ENCODE results near the gene TRIM77. TPM values are rescaled to one million over a fixed set of nuclear protein-coding genes. Genes with fewer than 3 reads are reported as not detected.
"Not testable (repeated sequence)": the region's sequence is repeated elsewhere in the genome, so short reads cannot be mapped to it uniquely, and the experiment has no call there.

The TRIM77 gene, protein sequence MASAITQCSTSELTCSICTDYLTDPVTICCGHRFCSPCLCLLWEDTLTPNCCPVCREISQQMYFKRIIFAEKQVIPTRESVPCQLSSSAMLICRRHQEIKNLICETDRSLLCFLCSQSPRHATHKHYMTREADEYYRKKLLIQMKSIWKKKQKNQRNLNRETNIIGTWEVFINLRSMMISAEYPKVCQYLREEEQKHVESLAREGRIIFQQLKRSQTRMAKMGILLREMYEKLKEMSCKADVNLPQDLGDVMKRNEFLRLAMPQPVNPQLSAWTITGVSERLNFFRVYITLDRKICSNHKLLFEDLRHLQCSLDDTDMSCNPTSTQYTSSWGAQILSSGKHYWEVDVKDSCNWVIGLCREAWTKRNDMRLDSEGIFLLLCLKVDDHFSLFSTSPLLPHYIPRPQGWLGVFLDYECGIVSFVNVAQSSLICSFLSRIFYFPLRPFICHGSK
- not detected for polyA plus RNA-seq (2013, experiment 1 of 4)
- polyA plus RNA-seq (2013, experiment 2 of 4) = not detected
- polyA plus RNA-seq (2013, experiment 3 of 4) = not detected
- polyA plus RNA-seq (2013, experiment 4 of 4) = not detected

GRCh38 chr11:89709999-89710398, at the start of gene TRIM77:
Gene TRIM77 (plus strand): TSS chr11:89710299. CDS start chr11:89710299, 0 bp downstream.
- not testable (repeated sequence) for H3K4me3 ChIP-seq (ENCODE audit: insufficient read depth, low read depth, low read length); H3K9me3 ChIP-seq (ENCODE audit: control insufficient read depth, low read length); H3K27ac ChIP-seq (ENCODE audit: insufficient read depth, low read depth, low read length, poor library complexity, severe bottlenecking); H3K27me3 ChIP-seq (ENCODE audit: control insufficient read depth, insufficient read depth, low read length, poor library complexity, severe bottlenecking); H3K36me3 ChIP-seq (ENCODE audit: control insufficient read depth, insufficient read depth, low read length); H3K4me1 ChIP-seq (ENCODE audit: control insufficient read depth, insufficient read depth, low read length)
- WGBS, 2 experiments = 85 to 92% methylated on average over 2 of the region's 2 CpGs

DNA sequence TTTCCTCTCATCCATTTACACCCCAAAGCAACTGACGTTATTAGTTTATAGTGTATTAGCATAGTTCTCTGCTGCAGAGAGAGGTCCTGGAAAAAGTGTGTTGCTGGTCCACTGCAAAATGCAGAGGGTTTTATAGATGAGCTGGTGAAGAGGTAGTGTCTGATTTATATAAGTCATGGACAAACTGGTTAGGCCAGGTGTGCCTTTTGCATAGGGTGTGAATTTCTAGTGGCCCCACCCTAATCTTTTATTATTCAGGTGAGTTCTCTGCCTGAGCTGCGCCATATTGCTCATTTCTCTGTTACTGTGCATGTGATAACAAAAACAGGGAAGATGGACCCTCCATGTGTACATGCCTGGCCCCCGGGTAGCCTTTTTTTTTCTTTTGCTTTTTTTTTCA, 43.1 kb upstream of the TRIM77 start:
- Histone ChIP-seq H3K36me3 (ENCODE audit: control insufficient read depth, insufficient read depth, low read length) (no peaks in the 10 kb centered on the region), H3K4me1 (ENCODE audit: control insufficient read depth, insufficient read depth, low read length) (no peaks in the 10 kb centered on the region), H3K27ac (ENCODE audit: insufficient read depth, low read depth, low read length, poor library complexity, severe bottlenecking) (no peak overlapping the region), H3K9me3 (ENCODE audit: control insufficient read depth, low read length) (no peaks in the 10 kb centered on the region), H3K4me3 (ENCODE audit: insufficient read depth, low read depth, low read length) (no peak overlapping the region), H3K27me3 (ENCODE audit: control insufficient read depth, insufficient read depth, low read length, poor library complexity, severe bottlenecking) (no peaks in the 10 kb centered on the region)
- WGBS, 2 experiments = 90% methylated on average over 2 of the region's 3 CpGs

GRCh38 chr11:89668158-89668557, 41.9 kb upstream of the TRIM77 start:
- H3K27ac ChIP-seq (ENCODE audit: insufficient read depth, low read depth, low read length, poor library complexity, severe bottlenecking); H3K27me3 ChIP-seq (ENCODE audit: control insufficient read depth, insufficient read depth, low read length, poor library complexity, severe bottlenecking); H3K4me1 ChIP-seq (ENCODE audit: control insufficient read depth, insufficient read depth, low read length); H3K9me3 ChIP-seq (ENCODE audit: control insufficient read depth, low read length); H3K36me3 ChIP-seq (ENCODE audit: control insufficient read depth, insufficient read depth, low read length); H3K4me3 ChIP-seq (ENCODE audit: insufficient read depth, low read depth, low read length): not testable (repeated sequence)
- 92 to 93% methylated on average over 6 of the region's 6 CpGs for WGBS, 2 experiments

DNA sequence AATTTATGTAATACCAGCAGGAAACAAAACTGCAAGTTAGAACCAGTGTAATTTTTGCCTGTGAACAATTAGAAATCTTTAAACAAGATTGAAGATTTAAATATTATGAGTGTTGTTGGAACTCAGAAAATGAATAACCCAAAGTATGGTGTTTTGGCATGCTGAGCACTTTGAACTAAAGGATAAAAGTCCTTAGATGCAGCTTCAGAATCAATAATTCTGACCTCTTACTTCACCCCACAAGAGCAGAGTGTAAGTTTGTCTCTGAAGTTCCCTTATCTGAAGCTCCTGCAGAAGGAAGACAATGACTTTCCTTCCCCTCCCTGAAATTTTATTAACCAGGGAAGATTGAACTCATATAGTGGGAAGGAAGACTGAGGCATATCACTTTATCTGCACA, 40.5 kb upstream of the TRIM77 start:
- not testable (repeated sequence) for H3K27me3 ChIP-seq (ENCODE audit: control insufficient read depth, insufficient read depth, low read length, poor library complexity, severe bottlenecking); H3K27ac ChIP-seq (ENCODE audit: insufficient read depth, low read depth, low read length, poor library complexity, severe bottlenecking); H3K4me3 ChIP-seq (ENCODE audit: insufficient read depth, low read depth, low read length); H3K36me3 ChIP-seq (ENCODE audit: control insufficient read depth, insufficient read depth, low read length); H3K9me3 ChIP-seq (ENCODE audit: control insufficient read depth, low read length); H3K4me1 ChIP-seq (ENCODE audit: control insufficient read depth, insufficient read depth, low read length)

GRCh38 chr11:89669993-89670669, 40.0 kb upstream of the TRIM77 start:
- not testable (repeated sequence) for H3K4me1 ChIP-seq (ENCODE audit: control insufficient read depth, insufficient read depth, low read length); H3K36me3 ChIP-seq (ENCODE audit: control insufficient read depth, insufficient read depth, low read length); H3K27ac ChIP-seq (ENCODE audit: insufficient read depth, low read depth, low read length, poor library complexity, severe bottlenecking); H3K27me3 ChIP-seq (ENCODE audit: control insufficient read depth, insufficient read depth, low read length, poor library complexity, severe bottlenecking); H3K4me3 ChIP-seq (ENCODE audit: insufficient read depth, low read depth, low read length); H3K9me3 ChIP-seq (ENCODE audit: control insufficient read depth, low read length)
- whole genome bisulfite sequencing, 2 experiments = 100% methylated on average over 3 of the region's 4 CpGs; no CpG with 5 or more reads in 1 of the 2 experiments

DNA sequence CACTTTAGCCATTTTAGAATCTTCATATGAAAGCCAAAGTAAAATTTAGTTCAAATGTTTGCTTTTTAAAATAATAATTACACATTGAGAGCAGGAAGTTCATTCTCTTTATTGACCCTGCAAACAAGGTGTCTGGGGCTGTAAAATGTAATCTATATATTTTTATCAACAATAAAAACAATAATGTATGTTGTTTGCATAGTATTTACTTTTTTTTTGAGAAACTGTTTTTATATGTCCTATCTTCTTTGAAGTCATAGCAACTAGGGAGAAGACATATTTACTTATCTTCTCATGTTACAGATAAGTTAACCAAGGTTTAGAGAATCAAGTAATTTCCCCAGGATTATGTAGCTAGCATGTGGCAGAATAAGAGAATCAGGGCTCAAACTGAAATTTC, 37.6 kb upstream of the TRIM77 start:
- not testable (repeated sequence) for H3K36me3 ChIP-seq (ENCODE audit: control insufficient read depth, insufficient read depth, low read length); H3K27me3 ChIP-seq (ENCODE audit: control insufficient read depth, insufficient read depth, low read length, poor library complexity, severe bottlenecking); H3K9me3 ChIP-seq (ENCODE audit: control insufficient read depth, low read length); H3K4me3 ChIP-seq (ENCODE audit: insufficient read depth, low read depth, low read length); H3K4me1 ChIP-seq (ENCODE audit: control insufficient read depth, insufficient read depth, low read length); H3K27ac ChIP-seq (ENCODE audit: insufficient read depth, low read depth, low read length, poor library complexity, severe bottlenecking)

DNA sequence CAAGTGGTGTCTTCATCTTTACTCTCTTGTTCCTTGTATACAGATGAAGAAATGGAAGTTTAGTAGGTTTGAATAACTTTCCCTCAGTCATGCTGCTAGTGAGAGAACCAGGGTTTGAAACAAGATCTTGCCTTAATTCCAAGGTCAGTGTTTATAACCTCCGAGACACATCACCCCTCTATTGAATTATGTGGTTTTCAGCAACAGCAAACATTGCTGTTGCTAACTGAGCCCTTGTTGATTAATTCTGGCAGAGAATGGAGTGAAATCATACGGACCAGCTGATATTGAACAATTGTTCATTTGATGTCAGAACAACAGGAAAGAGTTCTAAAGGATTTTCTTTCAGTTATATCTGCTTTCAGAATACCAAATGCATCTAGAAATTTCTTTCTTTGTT, 36.7 kb upstream of the TRIM77 start:
- H3K9me3 ChIP-seq (ENCODE audit: control insufficient read depth, low read length); H3K27ac ChIP-seq (ENCODE audit: insufficient read depth, low read depth, low read length, poor library complexity, severe bottlenecking); H3K36me3 ChIP-seq (ENCODE audit: control insufficient read depth, insufficient read depth, low read length); H3K4me3 ChIP-seq (ENCODE audit: insufficient read depth, low read depth, low read length); H3K27me3 ChIP-seq (ENCODE audit: control insufficient read depth, insufficient read depth, low read length, poor library complexity, severe bottlenecking); H3K4me1 ChIP-seq (ENCODE audit: control insufficient read depth, insufficient read depth, low read length): not testable (repeated sequence)
- WGBS, 2 experiments = 76 to 100% methylated on average over 2 of the region's 2 CpGs

DNA sequence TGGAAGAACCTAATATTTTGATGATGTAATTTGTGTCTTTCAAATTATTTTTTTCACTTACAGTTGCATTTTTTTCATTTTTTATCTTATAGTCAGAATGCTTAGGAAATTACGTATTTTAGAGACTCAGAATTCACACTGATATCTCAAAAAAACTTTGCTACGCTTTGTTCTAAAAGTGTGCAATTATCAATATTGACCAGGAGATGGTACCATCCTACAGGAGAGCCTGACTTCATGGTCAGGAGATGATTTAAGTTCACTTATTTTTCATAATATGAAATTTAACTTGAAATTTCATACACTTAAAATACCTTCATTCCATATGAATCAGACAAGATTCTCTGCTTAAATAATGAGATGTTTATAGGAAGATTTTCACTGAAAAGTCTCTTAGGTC, 34.7 kb upstream of the TRIM77 start:
- not testable (repeated sequence) for H3K4me1 ChIP-seq (ENCODE audit: control insufficient read depth, insufficient read depth, low read length); H3K27ac ChIP-seq (ENCODE audit: insufficient read depth, low read depth, low read length, poor library complexity, severe bottlenecking); H3K4me3 ChIP-seq (ENCODE audit: insufficient read depth, low read depth, low read length); H3K36me3 ChIP-seq (ENCODE audit: control insufficient read depth, insufficient read depth, low read length); H3K9me3 ChIP-seq (ENCODE audit: control insufficient read depth, low read length); H3K27me3 ChIP-seq (ENCODE audit: control insufficient read depth, insufficient read depth, low read length, poor library complexity, severe bottlenecking)
- WGBS, 2 experiments = 93% methylated on average over 2 of the region's 2 CpGs; no CpG with 5 or more reads in 1 of the 2 experiments

DNA sequence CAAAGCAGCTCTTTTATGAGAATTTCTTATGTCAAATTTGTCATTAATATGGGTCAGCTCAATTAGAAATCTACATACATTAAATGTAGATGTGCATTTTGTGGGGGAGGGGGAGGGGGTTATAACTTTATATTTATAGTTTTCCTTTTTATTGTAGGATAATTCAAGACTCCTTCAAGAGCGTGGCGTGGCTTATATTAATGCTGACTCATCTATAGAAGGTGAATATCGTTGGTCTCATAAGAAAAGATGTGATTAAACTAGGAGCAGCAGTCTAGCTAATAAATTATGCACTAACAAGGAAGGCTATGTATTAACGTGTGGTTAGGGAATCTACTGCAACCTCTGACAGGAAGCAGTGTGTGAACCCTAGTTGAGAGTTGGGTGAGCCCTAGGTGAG, 34.2 kb upstream of the TRIM77 start:
- H3K27me3 ChIP-seq (ENCODE audit: control insufficient read depth, insufficient read depth, low read length, poor library complexity, severe bottlenecking) = not testable (repeated sequence)

GRCh38 chr11:89707080-89707479, 3.0 kb upstream of the TRIM77 start:
- not testable (repeated sequence) for H3K4me3 ChIP-seq (ENCODE audit: insufficient read depth, low read depth, low read length); H3K9me3 ChIP-seq (ENCODE audit: control insufficient read depth, low read length); H3K4me1 ChIP-seq (ENCODE audit: control insufficient read depth, insufficient read depth, low read length); H3K36me3 ChIP-seq (ENCODE audit: control insufficient read depth, insufficient read depth, low read length); H3K27me3 ChIP-seq (ENCODE audit: control insufficient read depth, insufficient read depth, low read length, poor library complexity, severe bottlenecking); H3K27ac ChIP-seq (ENCODE audit: insufficient read depth, low read depth, low read length, poor library complexity, severe bottlenecking)
- WGBS, 2 experiments = 56 to 68% methylated on average over 3 of the region's 4 CpGs

More for the DNA sequence above, 34.2 kb upstream of the TRIM77 start:
- not testable (repeated sequence) for H3K36me3 ChIP-seq (ENCODE audit: control insufficient read depth, insufficient read depth, low read length); H3K4me3 ChIP-seq (ENCODE audit: insufficient read depth, low read depth, low read length); H3K9me3 ChIP-seq (ENCODE audit: control insufficient read depth, low read length); H3K27ac ChIP-seq (ENCODE audit: insufficient read depth, low read depth, low read length, poor library complexity, severe bottlenecking); H3K4me1 ChIP-seq (ENCODE audit: control insufficient read depth, insufficient read depth, low read length)
- 80% methylated on average over 1 of the region's 4 CpGs; no CpG with 5 or more reads in 1 of the 2 experiments for WGBS, 2 experiments
